Activated gamma-delta T cell treated with Interleukin-2 at 50 U/mL for 16 hours (primary cell): ENCODE measurements around the gene APBA2.

Experiments
- DNase-seq: peaks from one replicate; pipeline ENCODE4 v3.0.0-alpha.2; 2020

Gene APBA2

GRCh38 chr15:29045717-29046116, 159.9 kb downstream of the APBA2 start:
- no peak for DNase-seq

- no peak for DNase-seq
These were observed 160.6 kb downstream of the APBA2 start for GRCh38 chr15:29046281-29046810.

GRCh38 chr15:29046977-29047376, 161.2 kb downstream of the APBA2 start:
- no peak for DNase-seq

GRCh38 chr15:29048011-29048410, 162.2 kb downstream of the APBA2 start:
- DNase-seq, result no peak

GRCh38 chr15:29050870-29051269, 165.1 kb downstream of the APBA2 start:
- peak; percentile 20 for DNase-seq

- no peak for DNase-seq
These were observed 165.6 kb downstream of the APBA2 start for GRCh38 chr15:29051422-29051821.

GRCh38 chr15:29053006-29053405, 167.2 kb downstream of the APBA2 start:
- no peak for DNase-seq

- DNase-seq, result no peak
These were observed 167.9 kb downstream of the APBA2 start for GRCh38 chr15:29053661-29054131.

GRCh38 chr15:29054171-29055045, 168.6 kb downstream of the APBA2 start:
- no peak for DNase-seq

GRCh38 chr15:29055876-29056275, 170.1 kb downstream of the APBA2 start:
- no peak for DNase-seq

GRCh38 chr15:29056839-29057450, 171.2 kb downstream of the APBA2 start:
- DNase-seq, result no peak

- no peak for DNase-seq
These were observed 172.1 kb downstream of the APBA2 start for GRCh38 chr15:29057856-29058255.

- DNase-seq, result no peak
These were observed 173.2 kb downstream of the APBA2 start for GRCh38 chr15:29058903-29059539.

- DNase-seq, result no peak
These were observed 174.3 kb downstream of the APBA2 start for GRCh38 chr15:29059871-29060640.

GRCh38 chr15:29061746-29062145, 176.0 kb downstream of the APBA2 start:
- no peak for DNase-seq

GRCh38 chr15:29062179-29062591, 176.4 kb downstream of the APBA2 start:
- DNase-seq, result no peak

- no peak for DNase-seq
These were observed 176.9 kb downstream of the APBA2 start for GRCh38 chr15:29062626-29063025.

GRCh38 chr15:29063646-29064045, 177.9 kb downstream of the APBA2 start:
- DNase-seq, result no peak

GRCh38 chr15:29064290-29064689, 178.5 kb downstream of the APBA2 start:
- DNase-seq, result no peak

- no peak for DNase-seq
These were observed 179.0 kb downstream of the APBA2 start for GRCh38 chr15:29064731-29065130.

GRCh38 chr15:29065571-29065970, 179.8 kb downstream of the APBA2 start:
- no peak for DNase-seq

- DNase-seq, result no peak
These were observed 180.5 kb downstream of the APBA2 start for GRCh38 chr15:29066310-29066709.

GRCh38 chr15:29066838-29067237, 181.1 kb downstream of the APBA2 start:
- DNase-seq, result no peak
